Activated CD8-positive, alpha-beta memory T cell treated with anti-CD3 and anti-CD28 coated beads, Interleukin-2, amount 50 U/mL, for 48 hours (primary cell): ENCODE measurements around the gene GNL2.

ENCODE experiments used
- DNase-seq: peaks from one replicate; pipeline ENCODE4 v3.0.0-alpha.2; 2020

The GNL2 gene

GRCh38 chr1:37595440-37596181 lies at the start of gene GNL2:
Gene GNL2, minus strand, starts transcription at chr1:37595937. Its CDS starts 115 bp downstream, at chr1:37595822.
- DNase-seq: peak; percentile 98

GRCh38 chr1:37641059-37641458 lies 45.3 kb upstream of the GNL2 start:
- no peak for DNase-seq

GRCh38 chr1:37636435-37636834 lies 40.7 kb upstream of the GNL2 start:
- DNase-seq: no peak

DNA sequence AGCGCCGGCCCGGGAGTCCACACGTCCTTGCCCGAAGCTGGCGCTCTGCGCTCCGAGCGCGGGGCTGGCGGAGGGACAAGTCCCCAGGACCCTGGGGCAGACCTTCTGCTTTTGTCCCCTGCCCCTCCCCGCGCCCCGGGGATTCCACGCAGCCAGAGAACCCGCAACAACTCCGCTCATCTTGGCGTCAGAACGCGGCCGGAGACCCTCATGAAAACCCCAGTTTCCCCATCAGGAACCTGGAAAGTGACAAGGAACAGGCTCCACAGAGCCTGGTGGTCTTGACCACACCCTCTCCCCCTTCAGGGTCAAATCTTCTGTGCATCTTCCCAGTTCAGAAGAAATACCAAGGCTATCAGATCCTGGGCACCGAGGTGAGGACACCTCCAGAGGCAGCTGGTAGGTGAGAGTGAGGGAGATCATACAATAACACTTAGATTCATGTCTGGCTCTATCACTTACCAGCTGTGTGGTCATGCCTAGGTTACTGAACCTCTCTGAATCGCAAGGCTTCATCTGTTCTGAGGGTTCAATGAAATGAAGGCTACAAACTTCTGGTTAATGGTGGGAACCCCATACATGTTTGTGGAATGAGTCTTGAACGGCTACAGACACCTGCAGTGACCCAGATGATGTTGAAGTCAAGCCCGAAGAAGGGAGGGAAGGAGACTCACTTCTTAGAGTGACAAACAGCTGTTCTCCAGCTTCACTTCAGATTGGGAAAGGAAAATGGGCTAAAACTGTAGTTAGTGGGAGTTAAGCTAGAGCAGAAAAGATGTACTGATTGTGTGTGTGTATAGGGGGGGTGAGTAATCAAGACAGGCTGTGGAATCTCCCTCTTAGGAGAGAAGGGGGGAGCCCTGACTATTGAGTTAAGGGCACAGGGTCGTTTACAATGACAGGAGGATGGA lies 39.5 kb upstream of the GNL2 start:
- no peak for DNase-seq

GRCh38 chr1:37634244-37634991 lies 38.7 kb upstream of the GNL2 start, which contains the start of gene RSPO1:
Gene RSPO1, minus strand, starts transcription at chr1:37634892. Its CDS starts 5,231 bp downstream, at chr1:37629661.
- DNase-seq: no peak

DNA sequence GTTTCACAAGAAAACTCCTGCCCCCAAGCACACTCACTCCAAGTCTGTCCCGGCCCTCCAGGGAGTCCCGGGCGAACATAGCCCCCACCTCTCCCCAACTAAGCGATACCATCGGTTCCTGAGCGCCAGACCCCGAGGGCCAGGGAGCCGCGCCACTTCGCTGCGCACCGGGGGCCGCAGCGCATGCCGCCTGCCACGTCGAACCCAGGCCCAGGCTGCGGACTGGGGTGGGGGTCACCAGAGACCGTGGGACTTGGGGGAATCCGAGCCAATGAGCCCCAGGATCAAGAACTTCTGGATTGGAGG lies 38.2 kb upstream of the GNL2 start:
- DNase-seq: no peak

DNA sequence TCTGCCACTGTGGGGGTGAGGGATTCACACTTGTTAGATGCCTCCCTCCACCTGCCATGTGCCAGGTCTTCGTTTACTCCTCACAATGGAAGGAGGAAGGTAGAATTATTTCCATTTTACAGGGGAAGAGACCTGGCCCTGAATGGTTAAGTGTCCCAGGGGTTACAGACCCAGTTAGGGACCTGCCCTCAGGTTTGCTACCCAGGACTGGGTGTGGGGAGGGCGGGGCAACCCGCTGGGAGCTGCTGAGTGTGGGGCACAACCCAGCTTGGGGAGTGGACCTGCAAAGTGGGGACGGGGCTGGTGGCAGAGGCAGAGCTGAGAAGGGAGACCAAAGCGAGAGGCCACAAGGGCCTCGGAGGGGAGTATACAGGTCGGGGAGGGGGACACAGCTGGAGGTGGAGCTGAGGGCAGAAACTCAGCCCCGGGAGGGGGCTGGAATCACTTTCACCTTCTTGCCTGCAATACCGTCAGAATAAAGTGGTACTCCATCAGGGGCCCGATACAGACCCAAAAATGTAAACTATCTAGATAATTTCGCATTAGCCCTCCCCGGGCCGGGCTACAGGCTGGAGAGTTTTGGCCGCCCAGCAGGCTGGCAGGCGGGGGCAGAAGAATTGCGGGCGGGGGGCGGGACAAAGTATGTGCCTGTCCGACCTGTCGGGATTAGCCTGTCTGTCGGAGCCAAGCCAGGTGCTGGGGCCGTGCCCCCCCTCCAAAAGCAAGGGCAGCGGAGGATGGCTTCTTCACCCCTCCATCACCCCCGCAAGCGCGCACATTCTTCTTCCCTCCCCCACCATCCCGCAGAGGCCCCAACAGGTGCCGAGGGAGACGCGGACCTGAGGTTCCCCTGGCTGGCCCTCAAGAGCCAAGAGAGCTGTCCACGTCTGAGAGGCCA lies 37.6 kb upstream of the GNL2 start:
- no peak for DNase-seq

DNA sequence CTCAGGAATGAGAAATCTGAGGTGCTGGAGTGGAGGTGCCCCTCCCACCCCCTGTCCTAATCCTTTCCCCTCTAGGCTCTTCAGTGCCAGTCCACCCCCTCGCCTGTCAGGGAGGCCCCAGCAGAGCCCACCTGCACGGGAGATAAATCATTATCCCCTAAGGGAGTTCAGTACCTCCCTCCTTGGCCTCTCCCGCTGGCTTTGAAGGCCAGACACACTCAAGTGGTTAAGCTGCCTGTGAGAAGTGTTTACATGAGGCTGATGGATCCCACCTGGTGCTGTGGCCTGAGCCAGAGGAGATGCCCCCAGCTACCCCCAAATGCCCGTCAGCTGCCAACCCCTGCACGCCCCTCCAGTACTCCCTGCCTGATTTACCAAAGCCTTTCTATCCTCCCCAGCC lies 35.3 kb upstream of the GNL2 start:
- no peak for DNase-seq

GRCh38 chr1:37630426-37631028 lies 34.8 kb upstream of the GNL2 start:
- no peak for DNase-seq

DNA sequence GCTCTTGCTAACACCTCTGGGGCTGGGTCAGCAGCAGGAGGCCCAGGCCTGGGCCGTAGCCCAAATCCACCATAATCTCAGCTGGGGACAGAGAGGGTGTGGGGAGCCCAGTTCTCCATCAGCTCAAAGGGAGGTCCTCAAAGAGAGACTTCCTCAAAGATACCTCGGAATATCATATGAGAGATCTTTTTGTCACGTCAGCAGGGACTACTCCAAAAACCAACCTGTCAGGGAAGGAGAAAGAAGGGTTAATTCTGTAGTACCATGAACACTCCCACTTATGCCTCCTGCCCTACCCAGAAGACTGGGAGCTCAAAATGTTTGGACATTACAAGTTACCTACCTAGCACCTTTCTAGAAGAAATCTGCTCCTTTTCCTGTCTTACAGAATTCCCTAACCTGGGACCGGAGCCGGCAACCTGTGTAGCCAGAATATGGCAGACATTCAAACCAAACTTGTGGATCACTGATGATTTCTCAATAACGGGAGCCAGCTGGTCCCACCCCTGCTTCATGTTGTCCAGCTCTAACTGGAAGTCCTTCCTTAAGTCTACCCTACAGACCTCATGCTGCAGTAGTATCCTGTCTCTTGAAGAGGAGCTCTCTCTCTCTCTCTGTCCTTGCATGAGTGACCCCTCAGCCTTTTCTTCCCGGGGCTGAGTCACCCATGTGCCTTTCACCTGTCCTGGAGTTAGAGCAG lies 34.1 kb upstream of the GNL2 start:
- DNase-seq: no peak

- DNase-seq: no peak
Measured at GRCh38 chr1:37629008-37629407, 33.3 kb upstream of the GNL2 start.

- no peak for DNase-seq
Measured at GRCh38 chr1:37628026-37628556, 32.4 kb upstream of the GNL2 start.

DNA sequence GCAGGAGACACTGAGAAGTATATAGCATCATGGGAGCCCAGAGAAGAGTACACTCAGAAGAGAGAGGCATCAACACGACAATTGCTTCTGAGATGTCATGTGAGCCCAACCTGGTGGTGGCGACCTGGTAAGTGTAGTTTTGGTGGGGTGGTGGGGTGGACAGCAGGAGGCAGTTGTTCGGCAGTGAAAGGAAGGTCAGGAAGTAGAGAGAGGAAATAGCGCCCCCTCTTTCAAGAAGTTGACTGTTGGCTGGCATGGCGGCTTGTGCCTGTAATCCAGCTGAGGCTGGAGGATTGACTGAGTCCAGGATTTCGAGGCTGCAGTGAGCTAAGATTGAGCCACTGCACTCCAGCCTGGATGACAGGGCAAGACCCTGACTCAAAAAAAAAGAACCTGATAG lies 26.4 kb upstream of the GNL2 start:
- DNase-seq: no peak

GRCh38 chr1:37621326-37621870 lies 25.7 kb upstream of the GNL2 start:
- no peak for DNase-seq

- no peak for DNase-seq
Measured at GRCh38 chr1:37620707-37621106, 25.0 kb upstream of the GNL2 start.

DNA sequence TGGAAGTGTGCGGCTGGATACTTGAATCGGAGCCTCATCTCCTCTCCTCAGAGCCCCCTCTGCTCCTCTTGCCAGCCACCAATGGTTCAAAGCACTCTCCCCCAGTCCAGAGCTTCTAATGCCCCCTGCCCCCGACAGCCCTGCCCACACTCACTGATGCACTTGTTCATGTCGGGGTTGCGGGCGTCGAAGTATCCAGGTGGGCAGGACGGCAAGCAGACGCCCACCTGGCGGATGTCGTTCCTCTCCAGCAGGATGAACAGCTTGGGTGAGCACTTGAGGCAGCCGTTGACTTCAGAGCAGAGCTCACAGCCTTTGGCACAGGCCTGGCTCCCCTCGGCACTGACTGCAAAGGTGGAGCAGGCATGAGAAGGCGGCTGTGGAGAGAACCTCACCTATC lies 20.6 kb upstream of the GNL2 start:
- no peak for DNase-seq

GRCh38 chr1:37614105-37614504 lies 18.4 kb upstream of the GNL2 start:
- no peak for DNase-seq

DNA sequence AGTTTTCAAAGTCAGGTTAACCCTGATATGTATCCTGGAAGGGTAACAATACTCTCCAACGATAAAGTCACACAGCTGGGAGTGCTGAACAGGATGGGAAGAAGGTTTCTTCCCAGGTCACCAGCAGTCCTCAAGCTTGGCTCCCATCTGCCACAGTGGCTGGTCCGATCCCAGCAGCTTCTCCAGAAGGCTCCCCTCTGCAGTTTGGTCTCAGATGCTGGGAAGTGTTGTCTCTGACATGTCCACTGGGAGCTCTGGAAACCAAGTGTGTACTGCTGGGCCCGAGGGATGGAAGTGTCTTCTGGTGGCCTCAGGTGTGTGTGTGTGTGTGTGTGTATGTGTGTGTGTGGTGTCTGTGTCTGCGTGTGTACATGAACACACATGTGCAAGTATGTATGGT lies 16.4 kb upstream of the GNL2 start:
- no peak for DNase-seq

DNA sequence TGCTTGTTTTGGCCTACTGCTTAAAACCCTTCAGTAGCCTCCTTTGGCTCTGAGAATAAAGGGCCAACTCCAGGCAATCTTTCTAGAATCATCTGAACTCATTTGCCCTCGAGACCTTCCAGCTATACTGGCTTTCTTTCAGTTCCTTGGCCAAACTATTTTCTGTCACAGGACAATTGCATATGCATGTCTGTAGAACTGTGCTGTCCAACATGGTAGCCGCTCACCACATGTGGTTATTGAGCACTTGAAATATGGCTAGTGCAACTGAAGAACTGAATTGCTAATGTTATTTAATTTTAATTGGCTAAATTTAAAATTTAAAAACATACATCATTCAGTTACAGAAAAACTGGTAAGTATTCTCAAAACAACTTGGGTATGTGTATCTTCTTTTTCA lies 14.3 kb upstream of the GNL2 start:
- no peak for DNase-seq

DNA sequence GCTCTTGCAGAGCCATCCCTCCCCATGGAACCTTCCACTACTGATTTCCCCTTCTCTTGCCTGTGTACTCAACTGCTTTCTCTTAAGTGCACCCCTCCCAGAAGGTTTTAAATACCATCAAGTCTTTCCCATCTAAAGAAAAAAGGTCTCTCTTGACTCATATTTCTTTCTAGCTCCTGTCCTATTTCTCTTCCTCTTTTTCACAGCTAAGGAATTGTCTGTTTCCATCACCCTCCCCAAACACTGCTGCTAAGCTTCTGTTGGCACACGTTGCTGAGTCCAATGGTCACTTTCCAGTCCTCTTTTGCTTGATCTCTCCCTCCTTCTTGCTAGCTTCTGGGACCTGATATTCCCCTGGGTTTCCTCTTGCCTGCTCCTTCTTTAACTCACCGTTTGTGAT lies 13.3 kb upstream of the GNL2 start:
- DNase-seq: no peak
